ENCODE measurements around the gene CRYGN. TPM values are rescaled to one million over a fixed set of nuclear protein-coding genes. Genes with fewer than 3 reads are reported as not detected.

The CRYGN gene
- total RNA-seq, 2 experiments from 2014 or later, result 0.12 to 0.74 TPM

- Mint-ChIP-seq H3K27me3 (peaks cover 24% of the 10 kb centered on the region), H3K27ac (no peak overlapping the region), H3K36me3 (no peaks in the 10 kb centered on the region), H3K4me1 (peaks cover 11% of the 10 kb centered on the region), H3K4me3 (no peak overlapping the region), H3K9me3 (no peaks in the 10 kb centered on the region)
- peak; percentile 41 for DNase-seq
Measured at GRCh38 chr7:151381348-151382078, 58.4 kb downstream of the CRYGN start.

DNA sequence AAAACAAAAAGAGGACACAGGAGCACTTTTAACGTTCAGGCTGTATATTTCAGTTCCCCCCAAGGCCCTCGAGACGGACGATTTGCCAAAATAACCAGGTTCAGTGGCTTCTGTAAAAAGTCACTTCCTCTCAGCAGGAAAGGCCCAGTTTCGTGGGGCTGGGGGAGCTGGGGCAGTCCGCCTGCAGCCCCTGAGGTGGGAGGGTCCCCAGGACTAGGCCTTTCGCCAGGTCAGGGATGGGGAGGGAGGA is 58.9 kb downstream of the CRYGN start:
- Mint-ChIP-seq H3K4me3 (peak overlapping the region; percentile 34), H3K4me1 (peaks cover 11% of the 10 kb centered on the region), H3K27ac (no peak overlapping the region), H3K27me3 (peaks cover 24% of the 10 kb centered on the region), H3K36me3 (no peaks in the 10 kb centered on the region), H3K9me3 (no peaks in the 10 kb centered on the region)
- DNase-seq, result no peak

- Mint-ChIP-seq H3K4me3 (peak overlapping the region; percentile 34), H3K9me3 (no peaks in the 10 kb centered on the region), H3K27ac (no peak overlapping the region), H3K36me3 (no peaks in the 10 kb centered on the region), H3K27me3 (peaks cover 24% of the 10 kb centered on the region), H3K4me1 (peaks cover 11% of the 10 kb centered on the region)
- no peak for DNase-seq
Measured at GRCh38 chr7:151380199-151381097, 59.5 kb downstream of the CRYGN start.

DNA sequence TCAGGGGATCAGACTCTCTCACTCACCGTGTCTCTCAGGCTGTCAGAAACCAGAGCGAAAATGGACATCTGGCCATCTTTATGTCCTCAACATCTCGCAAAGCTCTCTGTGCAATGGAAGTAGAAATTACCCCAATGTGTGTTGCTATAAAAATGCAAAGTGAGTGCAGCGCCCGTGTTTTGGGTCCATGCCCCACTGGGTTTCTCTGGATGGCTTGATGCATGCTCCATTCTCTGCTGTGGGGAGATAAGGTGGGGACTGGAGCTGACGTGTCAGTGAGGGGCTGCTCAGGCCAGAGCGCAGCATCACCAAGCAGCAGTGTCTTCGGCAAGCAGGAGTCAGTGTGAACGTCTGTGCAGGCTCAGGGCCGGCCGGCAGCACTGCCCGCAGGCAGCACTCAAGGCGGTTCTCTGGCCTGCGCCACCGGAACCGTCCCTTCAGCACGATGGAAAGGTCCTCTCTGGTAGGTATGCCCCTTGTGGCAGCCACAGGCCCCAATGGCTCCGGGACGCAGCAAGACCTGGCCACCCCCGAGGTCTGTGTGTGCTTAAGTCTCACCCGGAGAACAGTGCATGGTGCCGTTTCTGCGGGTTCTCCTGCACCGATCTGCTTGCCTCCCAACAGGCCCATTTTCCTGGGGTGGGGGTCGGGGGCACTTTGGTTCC is 60.3 kb downstream of the CRYGN start:
- no peaks in the 10 kb centered on the region for H3K9me3 Mint-ChIP-seq
- H3K4me3 Mint-ChIP-seq, result no peak overlapping the region
- peaks cover 11% of the 10 kb centered on the region for H3K4me1 Mint-ChIP-seq
- H3K27ac Mint-ChIP-seq, result no peak overlapping the region
- H3K36me3 Mint-ChIP-seq, result no peaks in the 10 kb centered on the region
- peaks cover 24% of the 10 kb centered on the region for H3K27me3 Mint-ChIP-seq
- no peak for DNase-seq

DNA sequence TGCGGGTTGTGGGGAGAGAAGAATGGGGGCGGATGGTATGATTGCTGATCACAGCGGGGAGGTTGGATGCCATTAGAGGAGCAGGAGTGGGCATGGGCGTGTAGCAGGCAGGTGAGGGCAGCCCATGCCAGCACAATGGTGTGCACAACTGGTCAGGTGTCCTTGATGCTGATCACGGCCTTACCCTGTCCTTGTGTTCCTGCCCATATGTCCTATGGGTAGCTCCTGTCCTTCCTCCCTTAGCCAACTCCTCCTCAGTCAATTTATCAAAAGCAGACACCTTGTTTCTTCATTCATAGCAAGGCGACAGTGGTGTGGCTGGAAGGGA is 60.8 kb downstream of the CRYGN start:
- Mint-ChIP-seq H3K36me3 (no peaks in the 10 kb centered on the region), H3K27ac (no peak overlapping the region), H3K27me3 (peaks cover 20% of the 10 kb centered on the region), H3K4me1 (peaks cover 11% of the 10 kb centered on the region), H3K9me3 (no peaks in the 10 kb centered on the region), H3K4me3 (no peak overlapping the region)
- no peak for DNase-seq

Other genes with a start within 250 kb of the CRYGN start
- not detected for gene H2BK1, start 229.7 kb downstream of the CRYGN start, total RNA-seq
- 10 to 100 TPM; 85.2 to 87.5 TPM for gene ABCF2, start 212.9 kb downstream of the CRYGN start, total RNA-seq
- gene CHPF2, start 207.7 kb downstream of the CRYGN start, total RNA-seq, result 10 to 100 TPM; 24.5 to 25.1 TPM
- 1 to 10 TPM; 4.1 to 4.3 TPM for gene SMARCD3, start 191.4 kb downstream of the CRYGN start, total RNA-seq
- gene NUB1, start 98.3 kb downstream of the CRYGN start, total RNA-seq, result 10 to 100 TPM; 51.2 to 51.6 TPM
- gene WDR86, start 30.1 kb downstream of the CRYGN start, total RNA-seq, result not detected
- 10 to 100 TPM; 42.0 to 46.8 TPM for gene RHEB, start 79.8 kb upstream of the CRYGN start, total RNA-seq

Measured in activated naive CD8-positive, alpha-beta T cell treated with anti-CD3 and anti-CD28 coated beads for 36 hours (primary cell).